Measurements from ENCODE around the gene SYNM. TPM values are rescaled to one million over a fixed set of nuclear protein-coding genes. Genes with fewer than 3 reads are reported as not detected.
A peak's percentile ranks its signal among the peaks of the same experiment; 100 is the strongest.
"Not testable (repeated sequence)": the region's sequence is repeated elsewhere in the genome, so short reads cannot be mapped to it uniquely, and the experiment has no call there.

SYNM gene
- total and polyA plus RNA-seq, 7 experiments from 2014 or later: 0.17 to 6.0 (median 1.6) TPM

DNA sequence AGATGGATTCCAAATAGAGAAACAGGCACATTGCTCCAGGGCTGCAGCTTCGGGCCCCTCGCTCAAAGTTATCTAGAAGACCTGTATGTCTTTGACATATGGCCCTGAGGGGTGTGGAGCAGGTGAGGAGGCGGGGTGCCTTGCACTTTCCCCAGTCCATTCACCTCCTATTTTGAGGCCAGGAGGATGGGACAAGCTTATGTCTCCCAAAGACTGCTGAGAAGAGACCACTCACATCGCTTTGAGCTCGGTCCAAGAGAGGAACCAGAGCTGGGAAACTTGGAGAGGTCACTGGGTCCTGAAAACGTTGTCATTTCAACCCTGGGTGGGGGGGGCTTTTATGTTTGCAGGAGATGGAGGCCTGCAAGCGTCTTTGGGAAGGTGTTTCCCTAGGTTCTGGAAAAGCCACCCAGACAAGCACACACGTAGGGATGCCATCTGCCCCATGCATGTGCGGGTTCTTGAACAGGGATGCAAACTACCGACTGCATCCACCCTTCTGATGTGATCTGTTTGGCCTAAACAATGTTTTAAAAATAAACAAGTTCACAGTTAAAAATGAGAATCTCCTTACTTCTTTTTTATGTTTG is 33.7 kb upstream of the SYNM start:
- intact Hi-C loops (cut with micrococcal nuclease): no loop called here
- no peak overlapping the region for H3K4me3 ChIP-seq (ENCODE audit: low read length)
- no peaks in the 10 kb centered on the region for H3K4me1 ChIP-seq (ENCODE audit: control insufficient read depth in 2 of 2, insufficient read depth in 2 of 2, low read length in 2 of 2)
- ChIA-PET POLR2A (interaction anchor here (0.7 kb wide), 1 partner anchor 486 kb away, joined by 3 read pairs; no protein-coding TSS in a partner anchor), CTCF (no interaction called here)
- no peaks in the 10 kb centered on the region for H3K36me3 ChIP-seq (ENCODE audit: control insufficient read depth in 2 of 3, insufficient read depth in 3 of 3, low read length in 3 of 3)
- DNase-seq (peak in 1 of 9 donors; percentile 7), ATAC-seq (no peak)
- H3K27ac ChIP-seq (ENCODE audit: low read depth, low read length): no peak overlapping the region
- H3K9me3 Mint-ChIP-seq: no peaks in the 10 kb centered on the region
- H3K27me3 ChIP-seq (ENCODE audit: control insufficient read depth in 2 of 2, insufficient read depth in 2 of 2, low read length in 2 of 2): no peaks in the 10 kb centered on the region
- H3K9me3 ChIP-seq (ENCODE audit: control insufficient read depth in 2 of 3, low read length in 3 of 3): no peaks in the 10 kb centered on the region
- H3K4me1 Mint-ChIP-seq: peaks cover 0 to 2% (median 0%) of the 10 kb centered on the region in 7 donors
- peaks cover 0 to 8% (median 0%) of the 10 kb centered on the region in 5 donors for H3K27me3 Mint-ChIP-seq
- no peak overlapping the region for H3K27ac Mint-ChIP-seq
- no peak overlapping the region for H3K4me3 Mint-ChIP-seq
- no peaks in the 10 kb centered on the region for H3K36me3 Mint-ChIP-seq

- no peak overlapping the region for H3K4me3 Mint-ChIP-seq
- no peaks in the 10 kb centered on the region for H3K27me3 ChIP-seq (ENCODE audit: control insufficient read depth in 2 of 2, insufficient read depth in 2 of 2, low read length in 2 of 2)
- no peaks in the 10 kb centered on the region for H3K4me1 ChIP-seq (ENCODE audit: control insufficient read depth in 2 of 2, insufficient read depth in 2 of 2, low read length in 2 of 2)
- DNase-seq: no peak
- H3K36me3 ChIP-seq (ENCODE audit: control insufficient read depth in 2 of 3, insufficient read depth in 3 of 3, low read length in 3 of 3): no peaks in the 10 kb centered on the region
- no peaks in the 10 kb centered on the region for H3K9me3 Mint-ChIP-seq
- no peaks in the 10 kb centered on the region for H3K36me3 Mint-ChIP-seq
- no peak for ATAC-seq
- no peak overlapping the region for H3K27ac ChIP-seq (ENCODE audit: low read depth, low read length)
- peaks cover 0 to 9% (median 0%) of the 10 kb centered on the region in 5 donors for H3K27me3 Mint-ChIP-seq
- no peaks in the 10 kb centered on the region for H3K9me3 ChIP-seq (ENCODE audit: control insufficient read depth in 2 of 3, low read length in 3 of 3)
- peaks cover 0 to 8% (median 4%) of the 10 kb centered on the region in 7 donors for H3K4me1 Mint-ChIP-seq
- CTCF ChIA-PET: interaction anchor here (0.6 kb wide), 1 partner anchor 553 kb away, joined by 5 read pairs; no protein-coding TSS in a partner anchor
- intact Hi-C loops (cut with micrococcal nuclease): no loop called here
- no peak overlapping the region for H3K27ac Mint-ChIP-seq
- POLR2A ChIA-PET: no interaction called here
- H3K4me3 ChIP-seq (ENCODE audit: low read length): no peak overlapping the region
Observed at GRCh38 chr15:99073008-99073717, 31.7 kb upstream of the SYNM start.

GRCh38 chr15:99074446-99074845 is 30.4 kb upstream of the SYNM start:
- H3K27me3 ChIP-seq (ENCODE audit: control insufficient read depth in 2 of 2, insufficient read depth in 2 of 2, low read length in 2 of 2): no peaks in the 10 kb centered on the region
- ATAC-seq (no peak), DNase-seq (no peak)
- H3K4me3 ChIP-seq (ENCODE audit: low read length): no peak overlapping the region
- no peak overlapping the region for H3K4me3 Mint-ChIP-seq
- H3K27ac Mint-ChIP-seq: no peak overlapping the region
- no peak overlapping the region for H3K27ac ChIP-seq (ENCODE audit: low read depth, low read length)
- intact Hi-C loops (cut with micrococcal nuclease): no loop called here
- no peaks in the 10 kb centered on the region for H3K36me3 ChIP-seq (ENCODE audit: control insufficient read depth in 2 of 3, insufficient read depth in 3 of 3, low read length in 3 of 3)
- peaks cover 0 to 8% (median 4%) of the 10 kb centered on the region in 7 donors for H3K4me1 Mint-ChIP-seq
- no peaks in the 10 kb centered on the region for H3K9me3 Mint-ChIP-seq
- no peaks in the 10 kb centered on the region for H3K36me3 Mint-ChIP-seq
- POLR2A ChIA-PET: no interaction called here
- H3K27me3 Mint-ChIP-seq: peaks cover 0 to 19% (median 4%) of the 10 kb centered on the region in 5 donors
- no peaks in the 10 kb centered on the region for H3K9me3 ChIP-seq (ENCODE audit: control insufficient read depth in 2 of 3, low read length in 3 of 3)
- H3K4me1 ChIP-seq (ENCODE audit: control insufficient read depth in 2 of 2, insufficient read depth in 2 of 2, low read length in 2 of 2): no peaks in the 10 kb centered on the region
- CTCF ChIA-PET: interaction anchor here (1.1 kb wide), 1 partner anchor 555 kb away, joined by 3 read pairs; no protein-coding TSS in a partner anchor

- CTCF ChIA-PET; ATAC-seq; H3K4me1 ChIP-seq (ENCODE audit: control insufficient read depth in 2 of 2, insufficient read depth in 2 of 2, low read length in 2 of 2); H3K9me3 Mint-ChIP-seq; H3K4me3 Mint-ChIP-seq; H3K9me3 ChIP-seq (ENCODE audit: control insufficient read depth in 2 of 3, low read length in 3 of 3); H3K4me3 ChIP-seq (ENCODE audit: low read length); POLR2A ChIA-PET; H3K27ac Mint-ChIP-seq; H3K27ac ChIP-seq (ENCODE audit: low read depth, low read length); H3K27me3 ChIP-seq (ENCODE audit: control insufficient read depth in 2 of 2, insufficient read depth in 2 of 2, low read length in 2 of 2); H3K4me1 Mint-ChIP-seq; DNase-seq; H3K36me3 Mint-ChIP-seq; H3K36me3 ChIP-seq (ENCODE audit: control insufficient read depth in 2 of 3, insufficient read depth in 3 of 3, low read length in 3 of 3): not testable (repeated sequence)
- peaks cover 0 to 19% (median 10%) of the 10 kb centered on the region in 5 donors for H3K27me3 Mint-ChIP-seq
- intact Hi-C loops (cut with micrococcal nuclease): loop anchor here in 1 of 2 donors (5.0 kb wide), 1 partner anchor 418 kb away; no protein-coding TSS in a partner anchor
Observed at GRCh38 chr15:99075059-99075652, 29.7 kb upstream of the SYNM start.

GRCh38 chr15:99076109-99076508 is 28.8 kb upstream of the SYNM start:
- POLR2A ChIA-PET: no interaction called here
- H3K4me3 ChIP-seq (ENCODE audit: low read length): peak overlapping the region; percentile 25
- no peak overlapping the region for H3K27ac Mint-ChIP-seq

GRCh38 chr15:99076555-99077308 is 28.1 kb upstream of the SYNM start:
- H3K4me3 ChIP-seq (ENCODE audit: low read length): peak overlapping the region; percentile 25
- H3K36me3 Mint-ChIP-seq: no peaks in the 10 kb centered on the region
- CTCF ChIA-PET: interaction anchor here (0.6 to 1.6 kb wide), 8 partner anchors 10 to 759 kb away, joined by 3 to 5 read pairs (median 3); no protein-coding TSS in a partner anchor
- no peaks in the 10 kb centered on the region for H3K27me3 ChIP-seq (ENCODE audit: control insufficient read depth in 2 of 2, insufficient read depth in 2 of 2, low read length in 2 of 2)
- peak; percentile 89 for ATAC-seq
- peaks cover 0 to 8% (median 4%) of the 10 kb centered on the region in 7 donors for H3K4me1 Mint-ChIP-seq
- no peaks in the 10 kb centered on the region for H3K9me3 Mint-ChIP-seq
- intact Hi-C loops (cut with micrococcal nuclease): loop anchor here (1.0 to 5.0 kb wide), 4 partner anchors 297 to 634 kb away; no protein-coding TSS in a partner anchor
- POLR2A ChIA-PET: no interaction called here
- H3K27ac Mint-ChIP-seq: peak overlapping the region in 4 of 9 donors; percentile 1 to 74 (median 57)
- peak overlapping the region; percentile 73 to 92 (median 83) for H3K4me3 Mint-ChIP-seq
- H3K4me1 ChIP-seq (ENCODE audit: control insufficient read depth in 2 of 2, insufficient read depth in 2 of 2, low read length in 2 of 2): no peaks in the 10 kb centered on the region
- peak in 8 of 9 donors; percentile 20 to 65 (median 56) for DNase-seq
- H3K36me3 ChIP-seq (ENCODE audit: control insufficient read depth in 2 of 3, insufficient read depth in 3 of 3, low read length in 3 of 3): no peaks in the 10 kb centered on the region
- H3K27ac ChIP-seq (ENCODE audit: low read depth, low read length): no peak overlapping the region
- peaks cover 7 to 26% (median 23%) of the 10 kb centered on the region in 5 donors for H3K27me3 Mint-ChIP-seq
- H3K9me3 ChIP-seq (ENCODE audit: control insufficient read depth in 2 of 3, low read length in 3 of 3): no peaks in the 10 kb centered on the region

More at GRCh38 chr15:99076109-99076508, 28.8 kb upstream of the SYNM start:
- Mint-ChIP-seq H3K27me3 (peaks cover 5 to 21% (median 16%) of the 10 kb centered on the region in 5 donors), H3K4me3 (peak overlapping the region in 9 of 10 donors; percentile 36 to 92 (median 82)), H3K36me3 (no peaks in the 10 kb centered on the region), H3K4me1 (peaks cover 0 to 8% (median 4%) of the 10 kb centered on the region in 7 donors), H3K9me3 (no peaks in the 10 kb centered on the region)
- DNase-seq (no peak), ATAC-seq (no peak)
- intact Hi-C loops (cut with micrococcal nuclease): loop anchor here (1.0 to 5.0 kb wide), 4 partner anchors 297 to 634 kb away; no protein-coding TSS in a partner anchor
- H3K36me3 ChIP-seq (ENCODE audit: control insufficient read depth in 2 of 3, insufficient read depth in 3 of 3, low read length in 3 of 3): no peaks in the 10 kb centered on the region
- H3K9me3 ChIP-seq (ENCODE audit: control insufficient read depth in 2 of 3, low read length in 3 of 3): no peaks in the 10 kb centered on the region
- CTCF ChIA-PET: interaction anchor here (0.6 to 1.6 kb wide), 6 partner anchors 11 to 758 kb away, joined by 3 to 5 read pairs (median 3); no protein-coding TSS in a partner anchor
- H3K27ac ChIP-seq (ENCODE audit: low read depth, low read length): no peak overlapping the region
- H3K27me3 ChIP-seq (ENCODE audit: control insufficient read depth in 2 of 2, insufficient read depth in 2 of 2, low read length in 2 of 2): no peaks in the 10 kb centered on the region
- H3K4me1 ChIP-seq (ENCODE audit: control insufficient read depth in 2 of 2, insufficient read depth in 2 of 2, low read length in 2 of 2): no peaks in the 10 kb centered on the region

Data from naive thymus-derived CD4-positive, alpha-beta T cell (primary cell).